ENCODE results near the gene ANKRD39.
"Not testable (repeated sequence)": the region's sequence is repeated elsewhere in the genome, so short reads cannot be mapped to it uniquely, and the experiment has no call there.

The ANKRD39 gene

GRCh38 chr2:96808176-96808837 lies 49.5 kb downstream of the ANKRD39 start:
- no peak for DNase-seq (ENCODE audit: low spot score)

GRCh38 chr2:96807127-96807471 lies 50.7 kb downstream of the ANKRD39 start:
- DNase-seq (ENCODE audit: low spot score): no peak

GRCh38 chr2:96806468-96807126 lies 51.2 kb downstream of the ANKRD39 start:
- no peak for DNase-seq (ENCODE audit: low spot score)

GRCh38 chr2:96805946-96806345 lies 51.9 kb downstream of the ANKRD39 start:
- not testable (repeated sequence) for DNase-seq (ENCODE audit: low spot score)

GRCh38 chr2:96804986-96805385 lies 52.8 kb downstream of the ANKRD39 start:
- no peak for DNase-seq (ENCODE audit: low spot score)

- DNase-seq (ENCODE audit: low spot score): peak; percentile 6
Observed at GRCh38 chr2:96802721-96803120, 55.1 kb downstream of the ANKRD39 start.

GRCh38 chr2:96801786-96802595 lies 55.8 kb downstream of the ANKRD39 start:
- DNase-seq (ENCODE audit: low spot score): peak; percentile 9

- DNase-seq (ENCODE audit: low spot score): peak; percentile 83
Observed at GRCh38 chr2:96801005-96801785, 56.6 kb downstream of the ANKRD39 start.

- peak; percentile 2 for DNase-seq (ENCODE audit: low spot score)
Observed at GRCh38 chr2:96800061-96801004, 57.5 kb downstream of the ANKRD39 start.

GRCh38 chr2:96799623-96799935 lies 58.2 kb downstream of the ANKRD39 start:
- no peak for DNase-seq (ENCODE audit: low spot score)

GRCh38 chr2:96798733-96799622 lies 58.8 kb downstream of the ANKRD39 start:
- no peak for DNase-seq (ENCODE audit: low spot score)
